A673 (cell line): ENCODE results near the gene TBRG4.

Experiments used
- CTCF ChIP-seq: fragments of 300-800, 200-600 bp; sonication (generic); conservative IDR thresholded peaks from 2 replicates; pipeline ENCODE4 v1.5.1; 2017; ENCODE audit warnings: low read depth, mild to moderate bottlenecking, antibody characterized with exemption, low read length, moderate library complexity, mixed read lengths
- EZH2 ChIP-seq: fragments of 200-600 bp; sonication (generic); IDR thresholded peaks from 2 replicates; pipeline ENCODE4 v1.6.1; 2017; ENCODE audit warnings: borderline replicate concordance, low read depth, mild to moderate bottlenecking, mixed read lengths, antibody characterized with exemption, low read length; ENCODE audit not compliant: poor library complexity, severe bottlenecking

GRCh38 chr7:45078125-45078681, 33.3 kb downstream of the TBRG4 start:
- no peak for TF ChIP-seq CTCF
- no peak for TF ChIP-seq EZH2
